Measurements from ENCODE around the gene MYH7B.

MYH7B gene

GRCh38 chr20:34968042-34968775 lies 12.5 kb downstream of the MYH7B start:
- Histone ChIP-seq H3K9me3 (no peaks in the 10 kb centered on the region), H3K4me1 (no peaks in the 10 kb centered on the region; the same call in 1 of the 2 replicates), H3K36me3 (no peaks in the 10 kb centered on the region), H3K27me3 (no peaks in the 10 kb centered on the region), H3K4me3 (ENCODE audit: low read depth, low read length) (no peak overlapping the region)
- TF ChIP-seq, protein P1, sequence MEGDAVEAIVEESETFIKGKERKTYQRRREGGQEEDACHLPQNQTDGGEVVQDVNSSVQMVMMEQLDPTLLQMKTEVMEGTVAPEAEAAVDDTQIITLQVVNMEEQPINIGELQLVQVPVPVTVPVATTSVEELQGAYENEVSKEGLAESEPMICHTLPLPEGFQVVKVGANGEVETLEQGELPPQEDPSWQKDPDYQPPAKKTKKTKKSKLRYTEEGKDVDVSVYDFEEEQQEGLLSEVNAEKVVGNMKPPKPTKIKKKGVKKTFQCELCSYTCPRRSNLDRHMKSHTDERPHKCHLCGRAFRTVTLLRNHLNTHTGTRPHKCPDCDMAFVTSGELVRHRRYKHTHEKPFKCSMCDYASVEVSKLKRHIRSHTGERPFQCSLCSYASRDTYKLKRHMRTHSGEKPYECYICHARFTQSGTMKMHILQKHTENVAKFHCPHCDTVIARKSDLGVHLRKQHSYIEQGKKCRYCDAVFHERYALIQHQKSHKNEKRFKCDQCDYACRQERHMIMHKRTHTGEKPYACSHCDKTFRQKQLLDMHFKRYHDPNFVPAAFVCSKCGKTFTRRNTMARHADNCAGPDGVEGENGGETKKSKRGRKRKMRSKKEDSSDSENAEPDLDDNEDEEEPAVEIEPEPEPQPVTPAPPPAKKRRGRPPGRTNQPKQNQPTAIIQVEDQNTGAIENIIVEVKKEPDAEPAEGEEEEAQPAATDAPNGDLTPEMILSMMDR (IDR thresholded peaks at IDR 0.05; ENCODE audit: low read depth, low read length) = no peak
- no peak for DNase-seq

DNA sequence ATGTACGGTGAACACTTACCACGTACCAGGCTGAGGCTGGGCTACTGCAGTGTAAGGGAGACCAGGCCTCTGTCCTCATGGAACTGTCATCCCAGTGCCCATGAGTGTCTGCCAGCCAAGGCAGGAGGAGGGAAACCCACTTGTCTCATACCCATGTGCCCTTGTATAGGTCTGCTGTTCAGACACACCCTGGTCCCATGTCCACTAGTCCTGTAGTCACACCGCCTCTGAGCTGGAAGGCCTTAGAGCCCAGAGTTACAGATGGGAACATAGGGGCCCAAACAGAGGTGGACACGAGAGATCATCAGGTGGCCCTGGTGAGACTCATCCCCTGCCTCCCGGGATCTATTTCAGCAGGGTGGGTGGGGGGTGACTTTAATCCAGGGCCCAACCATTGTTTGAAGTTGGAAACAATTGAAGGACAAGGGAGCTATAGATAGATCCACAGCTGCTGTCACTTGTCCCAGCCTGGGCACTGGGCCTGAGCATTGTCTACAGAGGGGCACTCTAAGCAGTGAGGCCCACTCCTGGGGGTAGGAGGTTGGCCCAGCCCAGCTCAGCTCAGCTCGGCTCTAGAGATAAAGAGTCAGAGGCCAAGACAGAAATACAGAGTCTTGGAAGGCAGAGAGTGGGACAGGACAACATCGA lies 14.6 kb downstream of the MYH7B start:
- Histone ChIP-seq H3K27me3 (no peaks in the 10 kb centered on the region), H3K4me3 (ENCODE audit: low read depth, low read length) (no peak overlapping the region), H3K4me1 (no peaks in the 10 kb centered on the region; the same call in 1 of the 2 replicates), H3K9me3 (no peaks in the 10 kb centered on the region), H3K36me3 (no peaks in the 10 kb centered on the region)
- TF ChIP-seq, protein P1 (IDR thresholded peaks at IDR 0.05; ENCODE audit: low read depth, low read length) = no peak
- DNase-seq = no peak

GRCh38 chr20:34970846-34971560 lies 15.3 kb downstream of the MYH7B start:
- TF ChIP-seq, protein P1 (IDR thresholded peaks at IDR 0.05; ENCODE audit: low read depth, low read length) = no peak
- no peak for DNase-seq
- Histone ChIP-seq H3K4me1 (no peaks in the 10 kb centered on the region; the same call in 1 of the 2 replicates), H3K9me3 (no peaks in the 10 kb centered on the region), H3K27me3 (no peaks in the 10 kb centered on the region), H3K4me3 (ENCODE audit: low read depth, low read length) (no peak overlapping the region), H3K36me3 (no peaks in the 10 kb centered on the region)

DNA sequence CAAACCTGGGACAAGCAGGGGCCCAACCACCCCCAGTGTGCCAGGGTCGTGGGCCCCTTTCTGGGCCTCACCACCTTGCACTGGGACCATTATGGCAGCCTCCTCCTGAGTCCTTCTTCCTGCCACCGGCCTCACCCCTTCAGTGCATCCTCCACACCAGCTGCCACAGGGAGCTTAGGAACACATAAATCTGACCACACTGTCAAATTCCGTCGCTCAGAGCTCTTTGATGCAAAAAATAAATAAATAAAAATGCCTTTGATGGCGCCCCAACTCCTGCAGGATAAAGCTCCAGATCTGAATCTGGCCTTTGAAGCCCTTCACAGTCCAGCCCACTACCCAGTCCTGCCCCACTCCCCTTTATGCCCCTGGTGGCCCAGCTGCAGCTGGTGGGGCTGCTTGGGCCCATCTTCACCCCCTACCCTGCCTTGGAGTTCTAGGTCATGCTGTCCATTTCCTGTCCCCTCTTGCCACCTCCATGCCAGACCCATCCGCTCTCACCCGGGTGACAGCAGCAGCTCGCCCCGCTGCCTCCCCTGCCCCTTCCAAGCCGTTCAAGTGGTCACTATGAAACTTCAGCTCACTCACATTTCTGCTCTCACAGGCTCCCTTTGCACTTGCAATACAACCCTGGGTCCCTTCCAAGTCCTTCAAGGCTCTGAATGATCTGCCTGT lies 16.0 kb downstream of the MYH7B start:
- TF ChIP-seq, protein P1 (IDR thresholded peaks at IDR 0.05; ENCODE audit: low read depth, low read length) = no peak

DNA sequence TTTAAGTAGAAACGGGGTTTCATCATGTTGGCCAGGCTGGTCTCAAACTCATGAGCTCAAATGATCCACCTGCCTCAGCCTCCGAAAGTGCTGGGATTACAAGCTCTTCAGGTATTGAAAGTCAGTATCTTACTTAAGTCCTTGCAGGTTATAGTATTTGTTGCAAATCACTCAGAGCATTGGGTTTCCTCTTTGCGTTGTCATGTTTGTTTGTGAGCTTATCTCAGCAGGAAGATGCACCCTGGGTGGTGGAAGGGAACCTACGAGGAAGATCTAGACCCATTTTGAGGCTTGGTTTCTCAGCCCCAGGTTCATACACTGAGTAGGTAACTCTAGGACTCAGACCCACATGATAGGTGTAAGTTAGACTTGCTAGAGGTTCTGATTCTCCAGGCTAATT lies 18.6 kb downstream of the MYH7B start:
- H3K27me3 ChIP-seq = no peaks in the 10 kb centered on the region
- no peak for DNase-seq
- no peaks in the 10 kb centered on the region for H3K9me3 ChIP-seq
- H3K4me1 ChIP-seq = no peaks in the 10 kb centered on the region
- H3K4me3 ChIP-seq (ENCODE audit: low read depth, low read length) = no peak overlapping the region
- no peaks in the 10 kb centered on the region for H3K36me3 ChIP-seq
- TF ChIP-seq, protein P1 (IDR thresholded peaks at IDR 0.05; ENCODE audit: low read depth, low read length) = no peak

More for the DNA sequence above, 16.0 kb downstream of the MYH7B start:
- H3K36me3 ChIP-seq = no peaks in the 10 kb centered on the region
- H3K27me3 ChIP-seq = no peaks in the 10 kb centered on the region
- no peaks in the 10 kb centered on the region; the same call in 1 of the 2 replicates for H3K4me1 ChIP-seq
- H3K4me3 ChIP-seq (ENCODE audit: low read depth, low read length) = no peak overlapping the region
- DNase-seq = no peak
- H3K9me3 ChIP-seq = no peaks in the 10 kb centered on the region
